H9 (cell line): ENCODE data around the gene CEACAM16. TPM values are rescaled to one million over a fixed set of nuclear protein-coding genes. Genes with fewer than 3 reads are reported as not detected.
A peak's percentile ranks its signal among the peaks of the same experiment; 100 is the strongest.

Experiments
- DNase-seq: peaks from one replicate; pipeline ENCODE4 v3.0.0-alpha.2; 2017
- H2AFZ ChIP-seq: one replicate; pipeline ENCODE4 v1.6.1; 2013; ENCODE audit warnings: mild to moderate bottlenecking, low read length, control low read depth, moderate library complexity
- H2AK5ac ChIP-seq: 2 replicates; pipeline ENCODE4 v1.6.1; 2013; ENCODE audit warnings: low read length, control low read depth, mixed read lengths; ENCODE audit not compliant: insufficient read length
- H2BK120ac ChIP-seq: one replicate; pipeline ENCODE4 v1.6.1; 2013; ENCODE audit warnings: low read depth, mild to moderate bottlenecking, low read length, control low read depth, inconsistent platforms; ENCODE audit not compliant: poor library complexity, severe bottlenecking
- H2BK12ac ChIP-seq: 2 replicates; pipeline ENCODE4 v1.6.1; 2013; ENCODE audit warnings: low read length, control low read depth, mixed read lengths, low read depth; ENCODE audit not compliant: insufficient read length
- H2BK15ac ChIP-seq: 2 replicates; pipeline ENCODE4 v1.6.1; 2013; ENCODE audit warnings: low read depth, low read length, control low read depth
- H2BK20ac ChIP-seq: one replicate; pipeline ENCODE4 v1.6.1; 2013; ENCODE audit warnings: low read depth, mild to moderate bottlenecking, low read length, control low read depth, inconsistent platforms; ENCODE audit not compliant: poor library complexity, severe bottlenecking
- H2BK5ac ChIP-seq: 2 replicates; pipeline ENCODE4 v1.6.1; 2013; ENCODE audit warnings: low read length, control low read depth, mixed read lengths; ENCODE audit not compliant: insufficient read length
- H3K14ac ChIP-seq: 2 replicates; pipeline ENCODE4 v1.6.1; 2013; ENCODE audit warnings: low read length, control low read depth; ENCODE audit not compliant: insufficient read depth
- H3K18ac ChIP-seq: 2 replicates; pipeline ENCODE4 v1.6.1; 2013; ENCODE audit warnings: low read depth, mild to moderate bottlenecking, mixed read lengths, low read length, control low read depth; ENCODE audit not compliant: insufficient read length
- H3K23ac ChIP-seq: 2 replicates; pipeline ENCODE4 v1.6.1; 2013; ENCODE audit warnings: low read length, control low read depth, mixed read lengths, low read depth; ENCODE audit not compliant: insufficient read length
- H3K23me2 ChIP-seq: 2 replicates; pipeline ENCODE4 v1.6.1; 2013; ENCODE audit warnings: low read depth, mild to moderate bottlenecking, mixed read lengths, low read length, control low read depth; ENCODE audit not compliant: insufficient read length, poor library complexity, severe bottlenecking
- H3K27ac ChIP-seq: 2 replicates; pipeline ENCODE4 v1.5.1; 2013; ENCODE audit warnings: low read length, control low read depth, mixed read lengths, low read depth; ENCODE audit not compliant: insufficient read length
- H3K27me3 ChIP-seq: 2 replicates; pipeline ENCODE4 v1.6.1; 2013; ENCODE audit warnings: low read length, control low read depth, inconsistent platforms; ENCODE audit not compliant: insufficient read depth
- H3K4ac ChIP-seq: 2 replicates; pipeline ENCODE4 v1.6.1; 2013; ENCODE audit warnings: low read depth, mild to moderate bottlenecking, control low read depth, inconsistent platforms, low read length, moderate library complexity
- H3K4me1 ChIP-seq: 2 replicates; pipeline ENCODE4 v1.6.1; 2013; ENCODE audit warnings: low read length, control low read depth, inconsistent platforms; ENCODE audit not compliant: insufficient read depth
- H3K4me2 ChIP-seq: 2 replicates; pipeline ENCODE4 v1.6.1; 2013; ENCODE audit warnings: low read length, control low read depth, mixed read lengths; ENCODE audit not compliant: insufficient read length, insufficient read depth
- H3K56ac ChIP-seq: 2 replicates; pipeline ENCODE4 v1.6.1; 2013; ENCODE audit warnings: low read depth, mild to moderate bottlenecking, mixed read lengths, low read length, control low read depth; ENCODE audit not compliant: insufficient read length
- H3K79me1 ChIP-seq: 2 replicates; pipeline ENCODE4 v1.6.1; 2013; ENCODE audit warnings: low read depth, mild to moderate bottlenecking, moderate library complexity, low read length, control low read depth, inconsistent platforms; ENCODE audit not compliant: insufficient read depth, poor library complexity, severe bottlenecking
- H3K79me2 ChIP-seq: 2 replicates; pipeline ENCODE4 v1.6.1; 2013; ENCODE audit warnings: low read length, control low read depth, inconsistent platforms; ENCODE audit not compliant: insufficient read depth
- H3K9ac ChIP-seq: 2 replicates; pipeline ENCODE4 v1.6.1; 2013; ENCODE audit warnings: low read length, control low read depth, mixed read lengths; ENCODE audit not compliant: insufficient read length; ENCODE audit errors: extremely low read depth
- H3K9me3 ChIP-seq: one replicate; pipeline ENCODE4 v1.6.1; 2013; ENCODE audit warnings: low read depth, low read length, inconsistent platforms; ENCODE audit not compliant: control insufficient read depth
- H3T11ph ChIP-seq: one replicate; pipeline ENCODE4 v1.6.1; 2013; ENCODE audit warnings: mild to moderate bottlenecking, low read length, control low read depth, inconsistent platforms
- H4K20me1 ChIP-seq: one replicate; pipeline ENCODE4 v1.6.1; 2013; ENCODE audit not compliant: control insufficient read depth, insufficient read length, insufficient read depth
- H4K5ac ChIP-seq: 2 replicates; pipeline ENCODE4 v1.6.1; 2013; ENCODE audit warnings: low read depth, mild to moderate bottlenecking, mixed read lengths, low read length, control low read depth; ENCODE audit not compliant: insufficient read length
- H4K8ac ChIP-seq: replicated peaks from 2 replicates; pipeline ENCODE4 v1.6.1; 2013; ENCODE audit warnings: low read length, control low read depth, mixed read lengths, low read depth; ENCODE audit not compliant: insufficient read length
- H4K91ac ChIP-seq: 2 replicates; pipeline ENCODE4 v1.6.1; 2013; ENCODE audit warnings: low read depth, mild to moderate bottlenecking, moderate library complexity, mixed read lengths, low read length, control low read depth; ENCODE audit not compliant: insufficient read length
- H3K27ac Mint-ChIP-seq, 3 experiments: 2 replicates in 2 of 3; 3 replicates in 1 of 3; pipeline ENCODE4 v1.8.0; 2020 to 2021; ENCODE audit warnings: mixed read lengths in 3 of 3, mild to moderate bottlenecking in 1 of 3, moderate library complexity in 1 of 3
- H3K27me3 Mint-ChIP-seq: 2 replicates; pipeline ENCODE4 v1.8.0; 2021; ENCODE audit warnings: low read depth, mild to moderate bottlenecking, moderate library complexity, mixed read lengths
- H3K36me3 Mint-ChIP-seq, 3 experiments: 2 replicates in 2 of 3; 3 replicates in 1 of 3; pipeline ENCODE4 v1.8.0; 2020 to 2021; ENCODE audit warnings: low read depth in 3 of 3, mixed read lengths in 3 of 3; ENCODE audit not compliant: insufficient read depth in 1 of 3
- H3K4me1 Mint-ChIP-seq, 2 experiments: 2 replicates each; pipeline ENCODE4 v1.8.0; 2020; ENCODE audit warnings: mixed read lengths in 2 of 2
- H3K4me3 Mint-ChIP-seq, 2 experiments: 2 replicates in 1 of 2; 3 replicates in 1 of 2; pipeline ENCODE4 v1.8.0; 2020 to 2021; ENCODE audit warnings: mild to moderate bottlenecking in 2 of 2, mixed read lengths in 2 of 2, moderate library complexity in 1 of 2
- H3K9me3 Mint-ChIP-seq, 2 experiments: 2 replicates in 1 of 2; 3 replicates in 1 of 2; pipeline ENCODE4 v1.8.0; 2020; ENCODE audit warnings: mild to moderate bottlenecking in 2 of 2, mixed read lengths in 2 of 2, moderate library complexity in 1 of 2
- WGBS: extraction: QIAGEN DNeasy Blood & Tissue Kit; methylation state at CpG from one replicate; pipeline ENCODE4 v1.1.7; 2013; ENCODE audit warnings: missing lambda C conversion rate, low lambda C conversion rate, mixed read lengths; ENCODE audit not compliant: insufficient read length; ENCODE audit errors: extremely low coverage; 5-methylcytosine and 5-hydroxymethylcytosine counted together
- total RNA-seq: library from RNA; stranded (reverse); gene quantifications from 2 replicates; pipeline ENCODE4 v1.2.1, GENCODE V29; 2021
- TF ChIP-seq, protein P1 (sequence below): fragments of 200-600 bp; sonication (generic); conservative IDR thresholded peaks from 3 replicates; pipeline ENCODE4 v1.8.0; 2021; ENCODE audit warnings: antibody characterized with exemption, mild to moderate bottlenecking

The CEACAM16 gene
- total RNA-seq, 1 experiment from 2014 or later: not detected

DNA sequence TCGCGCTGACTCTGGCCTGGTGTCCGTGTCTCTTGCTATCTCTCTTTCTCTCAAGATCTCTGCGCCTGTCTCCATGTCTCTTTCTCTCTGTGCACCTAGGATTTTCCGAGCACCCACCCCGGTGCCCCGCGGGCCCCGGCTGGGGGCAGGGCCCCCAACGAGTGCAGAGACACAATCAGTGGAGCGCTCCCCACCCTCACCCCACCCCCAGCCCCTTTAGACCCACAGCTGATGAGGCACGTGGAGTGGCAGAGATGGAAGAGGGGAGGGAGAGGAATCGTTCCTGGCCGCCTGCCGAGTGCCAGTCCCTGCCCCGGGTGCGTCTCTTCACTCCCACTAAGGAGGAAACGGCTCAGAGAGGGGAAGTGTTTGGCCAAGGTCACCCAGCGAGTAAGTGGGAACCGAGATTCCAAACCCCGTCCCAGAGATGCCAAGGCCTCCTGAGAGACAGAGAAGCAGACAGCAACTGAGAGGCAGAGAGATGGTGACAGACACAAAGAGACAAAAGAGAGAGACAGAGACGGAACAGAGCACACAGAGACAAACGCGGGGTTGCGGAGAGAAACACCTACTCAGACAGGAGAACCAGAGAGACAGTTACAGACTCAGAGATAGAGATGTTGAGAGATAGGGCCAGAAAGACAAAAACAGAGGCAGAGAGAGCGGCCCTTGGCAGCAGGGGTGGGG lies 48.9 kb downstream of the CEACAM16 start:
- H3K23ac ChIP-seq: no peak overlapping the region
- no peak overlapping the region for H3K14ac ChIP-seq
- H3K56ac ChIP-seq: no peak overlapping the region
- Mint-ChIP-seq H3K27ac (no peak overlapping the region; a peak in 2 of 7 replicates), H3K4me3 (peak overlapping the region; percentile 62 to 85), H3K9me3 (no peaks in the 10 kb centered on the region; a peak in 2 of 5 replicates), H3K4me1 (peaks cover 5 to 21% of the 10 kb centered on the region in 2 experiments), H3K27me3 (peaks cover 79% of the 10 kb centered on the region), H3K36me3 (no peaks in the 10 kb centered on the region; a peak in 1 of 7 replicates)
- H3T11ph ChIP-seq: no peak overlapping the region
- peaks cover 5% of the 10 kb centered on the region for H3K23me2 ChIP-seq
- H2BK5ac ChIP-seq: no peak overlapping the region
- WGBS: no CpG with 5 or more reads among the region's 26 CpGs
- H2AK5ac ChIP-seq: no peak overlapping the region
- TF ChIP-seq, protein P1, sequence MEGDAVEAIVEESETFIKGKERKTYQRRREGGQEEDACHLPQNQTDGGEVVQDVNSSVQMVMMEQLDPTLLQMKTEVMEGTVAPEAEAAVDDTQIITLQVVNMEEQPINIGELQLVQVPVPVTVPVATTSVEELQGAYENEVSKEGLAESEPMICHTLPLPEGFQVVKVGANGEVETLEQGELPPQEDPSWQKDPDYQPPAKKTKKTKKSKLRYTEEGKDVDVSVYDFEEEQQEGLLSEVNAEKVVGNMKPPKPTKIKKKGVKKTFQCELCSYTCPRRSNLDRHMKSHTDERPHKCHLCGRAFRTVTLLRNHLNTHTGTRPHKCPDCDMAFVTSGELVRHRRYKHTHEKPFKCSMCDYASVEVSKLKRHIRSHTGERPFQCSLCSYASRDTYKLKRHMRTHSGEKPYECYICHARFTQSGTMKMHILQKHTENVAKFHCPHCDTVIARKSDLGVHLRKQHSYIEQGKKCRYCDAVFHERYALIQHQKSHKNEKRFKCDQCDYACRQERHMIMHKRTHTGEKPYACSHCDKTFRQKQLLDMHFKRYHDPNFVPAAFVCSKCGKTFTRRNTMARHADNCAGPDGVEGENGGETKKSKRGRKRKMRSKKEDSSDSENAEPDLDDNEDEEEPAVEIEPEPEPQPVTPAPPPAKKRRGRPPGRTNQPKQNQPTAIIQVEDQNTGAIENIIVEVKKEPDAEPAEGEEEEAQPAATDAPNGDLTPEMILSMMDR: no peak
- H4K5ac ChIP-seq: no peak overlapping the region
- H3K79me2 ChIP-seq: no peaks in the 10 kb centered on the region
- H3K4me1 ChIP-seq: no peaks in the 10 kb centered on the region
- DNase-seq: peak; percentile 61
- peaks cover 37% of the 10 kb centered on the region for H3K27me3 ChIP-seq
- H3K4me2 ChIP-seq: peak overlapping the region; percentile 97
- no peak overlapping the region for H2AFZ ChIP-seq
- H2BK20ac ChIP-seq: no peak overlapping the region
- no peak overlapping the region for H3K27ac ChIP-seq
- no peak overlapping the region for H3K9ac ChIP-seq
- no peak overlapping the region for H4K91ac ChIP-seq
- H3K79me1 ChIP-seq: no peaks in the 10 kb centered on the region
- no peak overlapping the region for H2BK12ac ChIP-seq
- H2BK15ac ChIP-seq: 0 out of 2 replicates have a peak overlapping the region, but pooled peaks have one; percentile 9
- no peak overlapping the region for H4K8ac ChIP-seq
- H2BK120ac ChIP-seq: no peak overlapping the region
- no peak overlapping the region for H3K18ac ChIP-seq
- no peaks in the 10 kb centered on the region for H4K20me1 ChIP-seq
- H3K9me3 ChIP-seq: no peaks in the 10 kb centered on the region
- no peak overlapping the region for H3K4ac ChIP-seq
